Epithelial cell of proximal tubule (primary cell): ENCODE data around the gene ZNF506. TPM values are rescaled to one million over a fixed set of nuclear protein-coding genes. Genes with fewer than 3 reads are reported as not detected.
"Not testable (repeated sequence)": the region's sequence is repeated elsewhere in the genome, so short reads cannot be mapped to it uniquely, and the experiment has no call there.

ENCODE experiments used
- DNase-seq: peaks from one replicate; pipeline ENCODE4 v3.0.0-alpha.2; 2011; ENCODE audit warnings: low read depth
- H3K4me3 ChIP-seq: 2 replicates; pipeline ENCODE4 v1.5.1; 2011; ENCODE audit warnings: low read depth, mild to moderate bottlenecking, low read length
- total RNA-seq: library from RNA; depleted of rRNA; stranded (reverse); fragments of >200 nt; gene quantifications from 2 replicates; pipeline ENCODE4 v1.2.3, GENCODE V29; 2015
- TF ChIP-seq, protein P1 (sequence below): conservative IDR thresholded peaks from 2 replicates; pipeline ENCODE4 v1.5.1; 2012; ENCODE audit warnings: low read depth, mild to moderate bottlenecking, low read length

Gene ZNF506
- total RNA-seq, 1 donor from 2014 or later = 10.4 TPM

DNA sequence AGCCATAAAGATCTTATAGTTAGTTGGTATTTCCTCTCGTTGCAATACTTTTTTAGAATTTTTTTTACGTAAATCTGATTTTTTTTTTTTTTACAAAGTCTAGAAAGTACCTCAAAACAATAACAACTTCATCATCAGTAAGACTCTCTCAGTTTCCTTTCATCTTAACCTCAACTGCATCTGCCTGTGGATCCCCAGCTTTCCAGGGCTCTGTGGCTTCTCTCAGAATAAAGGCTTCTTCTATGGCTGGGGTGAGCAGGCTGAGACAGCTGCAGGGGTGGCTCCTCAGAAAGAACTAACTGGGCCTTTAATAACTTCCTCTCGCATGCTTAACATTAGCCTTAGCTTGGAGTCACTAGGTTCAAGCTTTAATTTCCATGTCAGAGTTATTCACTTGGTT, 4.2 kb downstream of the ZNF506 start:
- H3K4me3 ChIP-seq = no peak overlapping the region
- TF ChIP-seq, protein P1, sequence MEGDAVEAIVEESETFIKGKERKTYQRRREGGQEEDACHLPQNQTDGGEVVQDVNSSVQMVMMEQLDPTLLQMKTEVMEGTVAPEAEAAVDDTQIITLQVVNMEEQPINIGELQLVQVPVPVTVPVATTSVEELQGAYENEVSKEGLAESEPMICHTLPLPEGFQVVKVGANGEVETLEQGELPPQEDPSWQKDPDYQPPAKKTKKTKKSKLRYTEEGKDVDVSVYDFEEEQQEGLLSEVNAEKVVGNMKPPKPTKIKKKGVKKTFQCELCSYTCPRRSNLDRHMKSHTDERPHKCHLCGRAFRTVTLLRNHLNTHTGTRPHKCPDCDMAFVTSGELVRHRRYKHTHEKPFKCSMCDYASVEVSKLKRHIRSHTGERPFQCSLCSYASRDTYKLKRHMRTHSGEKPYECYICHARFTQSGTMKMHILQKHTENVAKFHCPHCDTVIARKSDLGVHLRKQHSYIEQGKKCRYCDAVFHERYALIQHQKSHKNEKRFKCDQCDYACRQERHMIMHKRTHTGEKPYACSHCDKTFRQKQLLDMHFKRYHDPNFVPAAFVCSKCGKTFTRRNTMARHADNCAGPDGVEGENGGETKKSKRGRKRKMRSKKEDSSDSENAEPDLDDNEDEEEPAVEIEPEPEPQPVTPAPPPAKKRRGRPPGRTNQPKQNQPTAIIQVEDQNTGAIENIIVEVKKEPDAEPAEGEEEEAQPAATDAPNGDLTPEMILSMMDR = no peak
- no peak for DNase-seq

DNA sequence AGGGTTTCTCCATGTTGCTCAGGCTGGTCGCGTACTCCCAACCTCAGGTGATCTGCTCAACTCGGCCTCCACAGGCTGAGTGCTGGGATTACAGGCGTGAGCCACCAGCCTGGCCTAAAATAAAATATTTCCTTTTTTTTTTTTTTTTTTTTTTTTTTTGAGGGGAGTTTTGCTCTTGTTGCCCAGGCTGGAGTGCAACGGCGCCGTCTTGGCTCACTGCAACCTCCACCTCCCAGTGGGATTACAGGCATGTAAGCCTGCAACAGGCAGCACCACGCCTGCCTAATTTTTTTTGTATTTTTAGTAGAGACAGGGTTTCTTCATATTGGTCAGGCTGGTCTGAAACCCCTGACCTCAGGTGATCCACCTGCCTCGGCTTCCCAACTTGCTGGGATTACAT, 4.9 kb downstream of the ZNF506 start:
- no peak for DNase-seq
- no peak overlapping the region for H3K4me3 ChIP-seq
- TF ChIP-seq, protein P1 = no peak

DNA sequence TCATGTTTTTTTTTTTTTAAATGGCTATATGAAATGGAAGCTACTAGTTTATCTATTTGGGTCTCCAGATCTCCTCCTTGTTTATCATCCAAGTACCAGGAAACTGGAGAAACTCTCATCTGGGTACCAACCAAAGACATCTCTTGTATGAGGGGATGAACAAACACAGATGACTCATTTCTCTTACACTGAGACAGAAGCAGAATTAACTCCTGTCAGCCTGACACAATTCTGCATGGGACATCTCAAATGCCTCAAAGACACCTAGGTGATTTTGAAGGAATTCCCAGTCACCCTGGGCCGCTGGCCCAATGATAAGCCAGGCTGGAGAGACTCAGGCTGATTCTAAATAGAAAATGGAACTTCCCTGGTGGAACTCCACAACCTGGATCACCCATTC, 9.6 kb downstream of the ZNF506 start:
- H3K4me3 ChIP-seq, DNase-seq: not testable (repeated sequence)

DNA sequence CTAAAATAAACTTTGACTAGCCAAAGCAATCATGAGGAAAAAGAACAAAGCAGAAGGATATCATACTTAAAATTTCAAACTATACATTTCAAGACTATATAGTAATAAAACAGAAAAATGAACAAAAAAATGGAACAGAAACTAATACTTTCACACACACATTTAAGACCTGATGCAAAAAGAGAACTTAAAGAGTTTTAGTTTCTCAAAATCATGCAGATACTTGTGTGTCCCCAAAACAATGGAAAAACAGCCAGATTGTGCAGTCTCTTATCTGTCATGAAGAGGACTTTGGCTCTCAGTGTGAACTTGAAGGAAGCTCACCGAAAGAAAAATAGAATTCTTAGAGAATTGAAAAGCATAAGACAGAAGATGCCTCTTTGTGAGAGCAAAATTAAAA, 16.1 kb downstream of the ZNF506 start:
- no peak overlapping the region for H3K4me3 ChIP-seq
- TF ChIP-seq, protein P1 = no peak
- DNase-seq = no peak

DNA sequence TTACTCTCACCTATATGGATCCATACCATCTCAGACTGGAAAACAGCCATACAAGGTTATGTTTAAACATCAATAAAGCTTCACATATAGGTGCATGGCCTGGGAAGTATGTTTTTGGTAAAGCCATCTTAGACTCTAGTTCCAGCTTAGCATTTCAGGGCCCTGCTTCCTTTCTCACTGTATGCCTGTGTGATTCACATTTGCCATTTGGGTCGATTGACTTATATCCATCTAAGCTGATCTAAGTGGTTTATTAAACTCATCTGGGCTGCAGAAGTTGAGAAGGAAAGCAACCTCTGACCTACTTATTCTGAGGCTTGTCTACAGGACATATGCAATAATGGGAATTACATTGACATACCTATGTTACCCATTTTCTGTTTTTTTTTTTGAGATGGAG, 33.5 kb downstream of the ZNF506 start:
- no peak overlapping the region for H3K4me3 ChIP-seq
- TF ChIP-seq, protein P1 = no peak
- no peak for DNase-seq

DNA sequence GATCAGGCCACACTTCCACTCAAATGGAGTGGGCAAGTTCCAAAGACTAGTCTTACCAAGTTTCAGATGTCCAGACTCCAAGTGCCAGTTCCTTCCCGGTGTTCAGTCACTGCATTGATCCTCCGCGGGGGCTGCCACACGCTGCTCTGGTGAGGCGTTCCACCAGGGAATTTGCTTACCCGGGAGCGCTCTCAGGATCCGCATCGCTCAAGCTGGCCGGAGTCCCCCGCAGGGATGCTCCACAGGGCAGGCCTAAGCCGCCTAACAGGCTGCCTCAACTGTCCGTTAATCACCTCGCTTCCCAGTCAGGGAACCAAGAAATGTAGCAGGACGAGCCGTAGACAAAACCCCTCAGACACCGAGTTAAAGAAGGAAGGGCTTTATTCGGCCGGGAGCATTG, 36.1 kb downstream of the ZNF506 start:
- not testable (repeated sequence) for DNase-seq, H3K4me3 ChIP-seq

DNA sequence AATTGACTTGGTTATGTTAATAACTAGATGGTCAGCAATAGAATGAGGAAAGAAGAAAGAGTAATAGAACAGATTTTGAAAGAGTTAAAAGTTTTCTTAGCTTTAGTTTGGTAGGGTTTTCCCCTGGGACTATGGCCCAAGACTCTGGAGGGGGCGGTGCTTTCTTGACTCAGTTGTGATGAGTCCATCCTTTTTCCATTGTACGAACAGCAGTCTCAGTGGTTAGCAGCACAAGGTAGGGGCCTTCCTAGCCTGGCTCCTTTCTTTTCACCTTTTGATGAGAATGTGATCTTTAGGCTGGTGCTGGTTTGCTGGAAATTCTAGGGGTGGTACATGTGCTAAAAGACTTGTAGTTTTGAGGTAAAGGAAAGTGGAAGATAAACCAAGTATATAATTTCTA, 38.8 kb downstream of the ZNF506 start:
- DNase-seq = no peak
- TF ChIP-seq, protein P1 = no peak
- no peak overlapping the region for H3K4me3 ChIP-seq

DNA sequence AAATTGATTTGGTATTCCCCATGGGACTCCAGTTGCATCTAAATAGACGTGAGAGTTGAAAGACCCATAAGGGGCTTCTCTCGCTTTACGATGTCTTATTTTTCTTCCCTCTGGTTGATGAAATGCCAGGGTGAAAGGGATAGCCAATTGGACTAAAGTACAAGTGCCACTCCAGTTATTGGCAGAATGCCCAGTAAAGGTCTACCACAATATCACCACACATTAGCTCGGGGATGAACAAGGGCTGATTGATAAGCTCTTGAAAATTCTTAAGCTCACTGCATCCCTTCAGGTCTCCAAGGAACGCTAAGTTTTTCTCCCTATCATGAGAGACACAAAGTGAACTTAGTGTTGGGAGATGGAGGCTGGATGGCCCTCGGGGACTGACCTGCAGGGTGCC, 39.8 kb downstream of the ZNF506 start:
- DNase-seq, H3K4me3 ChIP-seq: not testable (repeated sequence)

DNA sequence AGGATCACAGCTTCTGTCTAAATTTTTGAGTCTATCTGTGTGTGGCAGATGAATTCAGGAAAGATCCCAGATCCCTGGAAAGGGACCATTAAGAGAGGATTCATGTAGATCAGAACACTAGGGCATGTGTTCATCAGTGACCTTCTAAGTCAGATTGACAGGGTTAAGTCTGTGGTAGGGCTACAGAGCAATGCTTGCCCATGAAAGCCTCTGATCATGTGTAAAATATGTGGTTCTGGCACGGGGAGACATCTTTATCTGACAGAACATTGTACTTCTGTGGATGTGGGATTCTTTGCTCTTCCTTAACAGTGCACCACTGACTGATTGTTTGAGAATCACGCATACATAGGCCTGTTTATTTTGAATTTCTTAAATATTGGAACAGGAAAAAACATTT, 42.9 kb downstream of the ZNF506 start:
- DNase-seq = no peak
- TF ChIP-seq, protein P1 = no peak
- no peak overlapping the region for H3K4me3 ChIP-seq
